ENCODE data around the gene IBA57. TPM values are rescaled to one million over a fixed set of nuclear protein-coding genes. Genes with fewer than 3 reads are reported as not detected.
"Not testable (repeated sequence)": the region's sequence is repeated elsewhere in the genome, so short reads cannot be mapped to it uniquely, and the experiment has no call there.

The IBA57 gene
- polyA plus RNA-seq, 3 donors from 2014 or later = 2.0 to 4.4 (median 2.0) TPM

GRCh38 chr1:228188249-228188648, 22.6 kb downstream of the IBA57 start:
- not testable (repeated sequence) for H3K4me3 Mint-ChIP-seq; H3K9me3 Mint-ChIP-seq; H3K36me3 Mint-ChIP-seq; H3K27me3 Mint-ChIP-seq (ENCODE audit: low read depth in 3 of 3); DNase-seq; H3K27ac Mint-ChIP-seq
- peaks cover 23 to 27% of the 10 kb centered on the region in 2 donors for H3K4me1 Mint-ChIP-seq

GRCh38 chr1:228190182-228190581, 24.6 kb downstream of the IBA57 start:
- Mint-ChIP-seq H3K27ac (no peak overlapping the region), H3K36me3 (peaks cover 0 to 4% (median under 1%) of the 10 kb centered on the region in 3 donors)

GRCh38 chr1:228190778-228191177, 25.2 kb downstream of the IBA57 start:
- Mint-ChIP-seq H3K27ac (no peak overlapping the region), H3K4me3 (no peak overlapping the region)

More at GRCh38 chr1:228190182-228190581, 24.6 kb downstream of the IBA57 start:
- peaks cover 15 to 22% of the 10 kb centered on the region in 2 donors for H3K4me1 Mint-ChIP-seq
- H3K9me3 Mint-ChIP-seq = no peaks in the 10 kb centered on the region
- H3K27me3 Mint-ChIP-seq (ENCODE audit: low read depth in 3 of 3) = peaks cover 0 to 7% (median 3%) of the 10 kb centered on the region in 3 donors
- no peak for DNase-seq
- no peak overlapping the region for H3K4me3 Mint-ChIP-seq

GRCh38 chr1:228194436-228194835, 28.8 kb downstream of the IBA57 start:
- no peak overlapping the region for H3K4me3 Mint-ChIP-seq
- no peak overlapping the region for H3K27ac Mint-ChIP-seq
- peaks cover 0 to 2% (median 0%) of the 10 kb centered on the region in 3 donors for H3K27me3 Mint-ChIP-seq (ENCODE audit: low read depth in 3 of 3)
- H3K9me3 Mint-ChIP-seq = peaks cover under 1 to 13% (median 9%) of the 10 kb centered on the region in 6 donors
- H3K4me1 Mint-ChIP-seq = no peaks in the 10 kb centered on the region
- no peak for DNase-seq
- H3K36me3 Mint-ChIP-seq = peaks cover 15 to 22% (median 15%) of the 10 kb centered on the region in 3 donors

More at GRCh38 chr1:228190778-228191177, 25.2 kb downstream of the IBA57 start:
- no peak for DNase-seq
- no peaks in the 10 kb centered on the region for H3K9me3 Mint-ChIP-seq
- peaks cover 0 to 4% (median 0%) of the 10 kb centered on the region in 3 donors for H3K27me3 Mint-ChIP-seq (ENCODE audit: low read depth in 3 of 3)
- peaks cover 9 to 16% of the 10 kb centered on the region in 2 donors for H3K4me1 Mint-ChIP-seq
- peaks cover 0 to 9% (median 5%) of the 10 kb centered on the region in 3 donors for H3K36me3 Mint-ChIP-seq

DNA sequence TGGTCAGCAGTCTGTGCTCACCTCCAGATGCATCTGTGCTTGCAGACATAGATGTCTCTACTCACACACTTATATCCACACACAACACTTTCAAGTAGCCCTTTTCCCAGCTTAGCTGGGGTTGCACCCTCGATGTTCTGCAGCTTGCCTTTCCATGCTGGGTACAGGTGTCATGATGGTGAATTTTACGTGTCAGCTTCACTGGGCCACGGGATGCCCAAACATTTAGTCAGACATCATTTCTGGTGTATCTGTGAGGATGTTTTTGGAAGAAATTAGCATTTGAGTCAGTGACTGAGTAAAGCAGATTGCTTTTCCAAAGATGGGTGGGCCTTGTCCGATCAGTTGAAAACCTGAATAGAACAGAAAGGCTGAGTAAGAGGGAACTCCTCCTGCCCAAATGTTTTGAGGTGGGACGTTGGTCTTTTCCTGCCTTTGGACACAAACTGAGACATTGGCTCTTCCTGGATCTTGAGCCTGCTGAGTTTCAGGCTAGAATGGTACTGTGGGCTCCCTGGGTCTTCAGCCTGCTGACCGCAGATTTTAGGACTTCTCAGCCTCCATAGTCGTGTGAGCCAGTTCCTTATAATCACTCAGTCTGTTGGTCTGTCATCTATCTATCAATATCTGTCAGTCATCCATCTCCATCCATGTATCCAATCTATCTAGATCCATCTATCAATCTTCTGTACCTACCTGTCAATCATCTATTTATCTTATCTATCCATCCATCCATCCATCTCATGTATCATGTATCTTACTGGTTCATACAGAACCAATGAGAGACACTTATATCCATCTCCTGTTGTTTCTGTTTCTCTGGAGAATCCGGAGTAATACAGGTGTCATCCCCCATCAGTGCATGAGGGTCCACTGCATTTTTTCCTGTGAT, 29.6 kb downstream of the IBA57 start:
- no peak overlapping the region for H3K4me3 Mint-ChIP-seq
- no peak overlapping the region for H3K27ac Mint-ChIP-seq
- H3K36me3 Mint-ChIP-seq = peaks cover 19 to 24% (median 19%) of the 10 kb centered on the region in 3 donors
- H3K4me1 Mint-ChIP-seq = no peaks in the 10 kb centered on the region
- H3K9me3 Mint-ChIP-seq = peaks cover 4 to 18% (median 12%) of the 10 kb centered on the region in 6 donors
- peaks cover 0 to 2% (median 0%) of the 10 kb centered on the region in 3 donors for H3K27me3 Mint-ChIP-seq (ENCODE audit: low read depth in 3 of 3)
- DNase-seq = no peak

DNA sequence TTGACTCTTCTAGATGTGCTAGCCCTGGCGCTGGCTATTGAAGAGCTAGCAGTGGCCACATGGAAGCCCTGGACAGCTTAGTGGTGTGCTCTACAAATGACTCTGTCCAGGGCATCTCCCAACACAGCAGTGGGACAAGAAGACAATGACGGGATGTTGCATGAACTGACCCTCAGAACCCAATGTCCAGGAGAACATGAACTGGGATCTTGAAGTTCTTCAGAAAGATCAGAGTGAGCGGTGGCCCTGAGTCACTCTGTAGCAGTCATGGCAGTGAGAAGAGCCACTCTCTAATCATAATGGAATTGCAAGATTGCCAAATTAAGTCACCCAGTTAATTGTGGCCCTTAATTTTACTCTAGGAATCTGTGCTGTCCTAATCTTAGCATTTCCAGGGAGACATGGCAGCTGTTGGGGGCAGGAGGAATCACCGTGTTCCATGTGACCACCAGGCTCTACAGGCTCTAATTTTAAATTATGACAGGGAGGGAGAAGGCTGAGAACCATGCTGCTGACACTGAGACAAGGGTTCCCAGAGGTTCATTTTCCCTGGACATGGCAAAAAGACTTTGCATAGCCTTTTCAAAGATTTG, 32.0 kb downstream of the IBA57 start:
- H3K4me1 Mint-ChIP-seq = no peaks in the 10 kb centered on the region
- H3K4me3 Mint-ChIP-seq = no peak overlapping the region
- peaks cover 7 to 18% (median 12%) of the 10 kb centered on the region in 6 donors for H3K9me3 Mint-ChIP-seq
- H3K36me3 Mint-ChIP-seq = peaks cover 20 to 27% (median 24%) of the 10 kb centered on the region in 3 donors
- H3K27me3 Mint-ChIP-seq (ENCODE audit: low read depth in 3 of 3) = peaks cover 0 to 2% (median 0%) of the 10 kb centered on the region in 3 donors
- no peak for DNase-seq
- no peak overlapping the region for H3K27ac Mint-ChIP-seq

GRCh38 chr1:228198977-228199590, 33.5 kb downstream of the IBA57 start:
- DNase-seq = no peak
- Mint-ChIP-seq H3K27ac (peak overlapping the region in 1 of 6 donors; percentile 22), H3K4me1 (no peaks in the 10 kb centered on the region)

GRCh38 chr1:228204958-228205357, 39.4 kb downstream of the IBA57 start:
- Mint-ChIP-seq H3K4me1 (no peaks in the 10 kb centered on the region), H3K27ac (no peak overlapping the region), H3K9me3 (peaks cover 0 to 3% (median 0%) of the 10 kb centered on the region in 6 donors), H3K4me3 (no peak overlapping the region), H3K36me3 (peaks cover 0 to 8% (median 4%) of the 10 kb centered on the region in 3 donors), H3K27me3 (ENCODE audit: low read depth in 3 of 3) (peaks cover 0 to 3% (median 0%) of the 10 kb centered on the region in 3 donors)
- no peak for DNase-seq

More at GRCh38 chr1:228198977-228199590, 33.5 kb downstream of the IBA57 start:
- Mint-ChIP-seq H3K4me3 (no peak overlapping the region), H3K27me3 (ENCODE audit: low read depth in 3 of 3) (peaks cover 0 to 5% (median 0%) of the 10 kb centered on the region in 3 donors), H3K36me3 (peaks cover 20 to 27% (median 24%) of the 10 kb centered on the region in 3 donors), H3K9me3 (peaks cover 7 to 18% (median 12%) of the 10 kb centered on the region in 6 donors)

DNA sequence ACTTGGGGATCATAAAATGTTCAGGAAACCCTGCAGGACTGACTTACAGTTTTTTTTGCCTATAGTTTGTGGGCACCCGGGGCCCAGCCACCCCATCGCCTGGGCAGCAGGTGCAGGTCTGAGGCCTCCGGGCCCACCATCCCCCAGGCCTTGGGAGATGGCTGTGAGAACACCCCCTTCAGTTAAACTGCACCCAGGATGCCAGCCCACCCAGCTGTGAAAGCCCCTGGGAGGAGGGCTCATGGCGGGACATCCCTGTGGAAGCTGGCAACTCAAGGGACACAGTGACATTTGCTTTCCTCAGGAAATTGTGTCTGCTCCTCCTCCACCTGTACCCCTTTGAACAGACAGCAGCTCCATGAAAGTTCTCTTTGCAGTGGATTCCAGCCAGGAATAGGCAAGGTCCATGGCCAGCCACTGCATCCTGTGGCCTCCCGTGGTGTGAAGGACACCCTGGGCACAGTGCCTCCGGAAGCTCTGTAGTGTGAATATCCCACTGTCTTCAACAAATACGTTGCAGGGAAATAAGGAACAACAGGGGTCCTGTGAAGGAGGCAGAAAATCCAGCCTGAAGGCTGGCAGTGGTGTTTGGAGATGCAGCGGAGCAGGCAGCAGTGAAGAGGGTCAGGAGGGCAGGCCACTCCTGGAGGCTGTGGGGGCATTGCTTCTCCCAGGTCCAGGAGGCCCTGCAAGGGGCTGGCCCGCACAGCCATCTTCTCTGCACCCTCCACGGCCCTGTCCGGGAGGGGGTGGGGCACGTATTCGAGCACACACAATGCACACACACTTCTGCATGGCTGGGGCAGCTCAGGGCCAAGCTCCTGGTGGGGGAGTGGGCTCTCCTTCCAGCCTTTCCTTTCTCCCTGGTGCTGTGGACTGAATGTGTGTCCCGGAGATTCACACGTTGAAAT, 40.2 kb downstream of the IBA57 start:
- Mint-ChIP-seq H3K27ac (no peak overlapping the region), H3K4me1 (no peaks in the 10 kb centered on the region), H3K4me3 (no peak overlapping the region), H3K27me3 (ENCODE audit: low read depth in 3 of 3) (peaks cover 0 to 4% (median 0%) of the 10 kb centered on the region in 3 donors), H3K9me3 (peaks cover 0 to 3% (median 0%) of the 10 kb centered on the region in 6 donors), H3K36me3 (peaks cover 0 to 4% (median 4%) of the 10 kb centered on the region in 3 donors)
- DNase-seq = no peak

- Mint-ChIP-seq H3K36me3 (no peaks in the 10 kb centered on the region), H3K27me3 (ENCODE audit: low read depth in 3 of 3) (peaks cover 0 to 4% (median 0%) of the 10 kb centered on the region in 3 donors), H3K9me3 (no peaks in the 10 kb centered on the region), H3K4me1 (peaks cover 0 to 2% of the 10 kb centered on the region in 2 donors), H3K4me3 (no peak overlapping the region), H3K27ac (no peak overlapping the region)
- no peak for DNase-seq
Observed at GRCh38 chr1:228206582-228207351, 41.2 kb downstream of the IBA57 start.

DNA sequence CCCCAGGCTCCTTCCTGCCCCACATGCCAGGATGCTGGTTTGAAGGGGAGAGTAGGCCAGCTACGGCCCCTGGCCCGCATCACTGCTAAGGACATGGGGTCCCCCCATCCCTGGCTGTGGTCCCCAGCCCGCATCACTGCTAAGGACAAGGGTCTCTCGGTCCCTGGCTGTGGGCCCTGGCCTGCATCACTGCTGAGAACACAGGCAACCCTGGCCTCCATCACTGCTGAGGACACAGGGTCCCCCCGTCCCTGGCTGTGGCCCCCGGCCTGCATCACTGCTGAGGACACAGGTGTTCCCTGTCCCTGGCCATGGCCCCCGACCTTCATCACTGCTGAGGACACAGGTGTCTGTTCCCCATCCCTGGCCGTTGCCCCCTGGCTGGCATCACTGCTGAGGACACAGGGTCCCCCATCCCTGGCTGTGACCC, 41.8 kb downstream of the IBA57 start:
- peaks cover 0 to 2% of the 10 kb centered on the region in 2 donors for H3K4me1 Mint-ChIP-seq

More for the DNA sequence above, 41.8 kb downstream of the IBA57 start:
- DNase-seq = no peak
- Mint-ChIP-seq H3K9me3 (no peaks in the 10 kb centered on the region), H3K4me3 (no peak overlapping the region), H3K27me3 (ENCODE audit: low read depth in 3 of 3) (peaks cover 0 to 4% (median 0%) of the 10 kb centered on the region in 3 donors), H3K27ac (no peak overlapping the region), H3K36me3 (no peaks in the 10 kb centered on the region)

Measured in immature natural killer cell (primary cell).